Activated CD4-positive, alpha-beta T cell treated with anti-CD3 and anti-CD28 coated beads, Interleukin-10, Interleukin-2, amounts not matched to agents 100 ng/mL and 50 ng/mL, durations not matched to agents 16 hours and 8 hours (primary cell): Measurements from ENCODE around the gene ABCA4.
"Not testable (repeated sequence)": the region's sequence is repeated elsewhere in the genome, so short reads cannot be mapped to it uniquely, and the experiment has no call there.

Experiments used
- DNase-seq: peaks from one replicate; pipeline ENCODE4 v3.0.0-alpha.2; 2020

Gene ABCA4

DNA sequence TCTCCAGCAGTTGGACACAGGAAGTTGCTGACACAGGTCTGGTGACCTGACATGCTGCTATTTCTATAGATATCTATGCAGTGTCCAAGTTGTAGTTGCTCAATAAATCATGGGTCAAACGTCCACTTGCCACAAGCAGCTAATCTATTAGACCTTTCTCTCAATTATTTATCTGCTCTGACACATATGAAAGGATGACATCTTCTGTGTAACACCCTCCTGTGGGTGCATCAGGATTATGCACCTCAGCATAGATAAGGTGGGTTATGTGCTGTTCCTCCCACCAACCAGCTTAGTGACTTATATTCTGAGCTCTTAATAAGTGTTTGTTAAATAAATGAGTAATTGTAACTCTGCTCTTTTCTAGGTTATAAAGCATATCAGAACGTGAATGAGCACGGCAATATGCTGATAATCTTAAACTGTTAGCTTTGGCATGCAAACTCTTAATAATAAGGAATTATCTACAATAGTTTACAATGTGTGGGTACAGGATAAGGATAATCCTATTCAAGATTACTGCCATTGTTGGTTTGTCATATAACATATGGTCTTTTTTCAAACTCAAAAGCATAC lies 121.0 kb downstream of the ABCA4 start:
- no peak for DNase-seq

DNA sequence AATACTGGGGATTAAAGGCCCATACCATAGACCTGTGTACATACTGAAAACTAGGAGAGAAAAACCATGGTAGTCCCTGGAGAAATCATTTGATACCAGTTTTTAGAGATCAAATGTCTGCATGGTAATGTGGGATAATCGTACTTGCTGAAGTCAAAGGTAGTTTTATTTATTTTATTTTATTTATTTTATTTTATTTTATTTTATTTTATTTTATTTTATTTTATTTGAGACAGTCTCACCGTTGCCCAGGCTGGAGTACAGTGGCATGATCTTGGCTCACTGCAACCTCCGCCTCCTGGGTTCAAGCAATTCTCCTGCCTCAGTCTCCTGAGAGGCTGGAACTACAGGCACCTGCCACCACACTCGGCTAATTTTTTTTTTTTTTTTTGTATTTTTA lies 122.4 kb downstream of the ABCA4 start:
- not testable (repeated sequence) for DNase-seq

DNA sequence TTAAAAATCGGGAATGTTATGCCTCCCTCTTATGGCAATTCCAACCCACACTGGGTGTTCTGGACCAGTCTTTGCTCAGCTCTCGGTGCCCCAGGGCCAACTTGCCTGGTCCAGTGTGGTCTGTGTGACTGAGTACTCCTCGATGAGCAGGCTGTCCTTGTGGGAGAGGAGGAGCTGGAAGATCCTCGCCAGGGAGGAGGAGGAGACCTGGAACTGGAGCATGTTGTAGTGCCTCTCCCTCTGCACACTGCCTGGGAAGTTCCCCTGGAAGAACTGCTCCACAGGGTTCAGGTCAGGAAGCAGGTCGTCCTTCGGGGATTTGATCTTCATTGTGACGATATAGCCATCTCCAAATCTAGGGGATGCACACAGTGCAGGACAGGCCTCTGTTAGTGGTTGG lies 123.2 kb downstream of the ABCA4 start:
- no peak for DNase-seq

DNA sequence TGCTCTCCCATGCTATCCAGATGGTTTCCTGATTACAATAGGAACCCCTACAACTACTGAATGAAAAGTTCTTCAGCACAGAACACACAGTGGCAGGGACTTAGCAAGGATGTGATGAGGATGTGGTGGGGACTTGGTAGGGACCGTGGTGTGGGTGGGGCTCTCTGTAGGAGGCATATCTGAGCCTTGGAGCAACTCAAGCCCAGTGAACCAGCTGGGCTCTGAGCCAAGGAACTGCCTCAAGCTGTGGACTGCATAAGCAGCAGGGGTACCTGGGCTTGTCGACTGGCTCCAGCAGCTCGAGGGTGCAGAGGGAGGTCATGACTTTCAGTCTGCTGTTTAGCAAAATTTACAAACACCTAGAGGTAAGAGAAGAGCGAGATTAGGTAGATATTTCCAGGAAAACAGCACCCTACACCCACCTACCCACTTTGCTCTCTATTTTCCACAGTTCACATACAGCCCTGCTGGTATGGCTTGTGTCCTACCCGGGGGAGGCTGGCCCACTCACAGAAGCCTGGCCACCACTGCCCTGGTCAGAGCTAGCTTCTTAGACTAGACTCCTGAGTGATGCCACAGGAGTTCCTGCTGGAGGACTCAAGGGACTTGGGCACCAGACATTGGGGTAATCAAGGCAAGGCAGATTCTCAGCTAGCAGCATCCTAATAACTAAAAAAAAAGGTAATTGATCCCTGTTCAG lies 125.0 kb downstream of the ABCA4 start:
- DNase-seq, result no peak

DNA sequence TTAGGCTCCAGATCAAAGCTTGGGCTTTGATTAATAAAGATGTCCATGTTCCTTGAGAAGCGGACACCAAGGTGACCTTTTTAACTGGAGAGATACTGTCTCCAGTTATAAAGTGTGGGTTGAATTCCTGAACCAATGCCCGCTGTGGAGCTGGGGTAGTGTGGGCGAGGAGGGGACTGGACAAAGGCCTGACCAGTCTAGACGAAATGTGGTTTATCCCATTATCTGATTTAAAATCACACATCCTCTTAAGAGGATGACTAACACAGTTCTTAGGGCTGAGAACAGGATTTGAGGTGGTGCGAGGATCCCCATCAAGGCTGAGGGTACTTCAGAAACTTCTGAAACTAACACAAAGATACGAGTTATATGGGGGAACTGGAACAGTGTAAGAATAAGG lies 127.2 kb downstream of the ABCA4 start:
- DNase-seq, result no peak

DNA sequence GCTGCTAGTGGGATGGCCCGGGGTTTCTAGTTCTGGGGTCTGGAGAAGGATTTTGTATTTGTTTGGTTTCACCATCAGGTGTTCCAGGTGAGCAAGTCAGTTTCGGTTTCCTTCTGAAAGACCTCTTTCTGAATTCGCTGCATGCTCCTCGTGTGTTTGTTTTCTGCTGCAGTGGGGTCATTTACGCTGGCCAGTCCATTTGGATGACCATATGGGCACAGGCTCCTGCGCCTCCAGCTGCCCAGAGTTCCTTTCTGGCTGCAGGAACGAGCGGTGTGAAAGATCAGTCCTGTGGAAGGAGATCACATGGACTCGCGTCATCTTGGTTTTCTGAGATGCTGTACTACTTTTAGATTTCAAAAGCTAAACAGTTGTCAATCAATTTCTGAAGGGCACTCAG lies 128.0 kb downstream of the ABCA4 start:
- DNase-seq, result no peak

DNA sequence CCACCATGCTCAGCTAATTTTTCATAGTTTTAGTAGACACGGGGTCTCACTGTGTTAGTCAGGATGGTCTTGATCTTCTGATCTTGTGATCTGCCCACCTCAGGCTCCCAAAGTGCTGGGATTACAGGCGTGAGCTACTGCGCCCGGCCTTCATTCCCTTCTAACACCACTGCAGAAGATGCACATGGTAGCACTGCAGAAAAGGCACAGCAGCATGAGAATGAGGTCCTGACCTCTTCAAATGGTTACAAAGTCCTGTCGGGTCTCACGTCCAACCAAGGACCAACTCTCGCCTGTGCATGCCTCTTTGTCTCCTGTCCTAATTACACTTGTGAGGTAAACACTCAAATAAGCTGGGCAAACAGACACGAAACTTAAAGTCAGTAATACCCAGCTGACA lies 128.8 kb downstream of the ABCA4 start:
- DNase-seq, result no peak

DNA sequence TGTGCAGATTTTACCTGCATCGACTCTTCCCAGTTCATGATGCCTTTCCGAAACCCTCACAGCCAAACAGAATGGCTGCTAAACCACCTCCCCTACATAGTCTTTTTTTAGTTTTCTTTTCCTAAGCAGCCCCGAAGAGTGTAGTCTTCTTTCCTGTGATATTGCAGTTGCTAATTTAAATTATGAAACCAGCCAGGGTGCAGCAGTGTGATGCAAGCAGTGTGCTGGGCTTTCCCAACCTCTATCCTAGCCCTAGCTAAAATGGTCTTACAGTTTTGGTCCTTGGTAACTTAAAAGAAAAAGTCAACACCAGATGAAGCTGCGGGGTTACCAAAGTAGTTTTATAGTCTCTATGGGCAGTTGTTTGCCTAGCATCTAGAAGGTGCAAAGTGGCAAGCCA lies 129.7 kb downstream of the ABCA4 start:
- DNase-seq, result no peak

DNA sequence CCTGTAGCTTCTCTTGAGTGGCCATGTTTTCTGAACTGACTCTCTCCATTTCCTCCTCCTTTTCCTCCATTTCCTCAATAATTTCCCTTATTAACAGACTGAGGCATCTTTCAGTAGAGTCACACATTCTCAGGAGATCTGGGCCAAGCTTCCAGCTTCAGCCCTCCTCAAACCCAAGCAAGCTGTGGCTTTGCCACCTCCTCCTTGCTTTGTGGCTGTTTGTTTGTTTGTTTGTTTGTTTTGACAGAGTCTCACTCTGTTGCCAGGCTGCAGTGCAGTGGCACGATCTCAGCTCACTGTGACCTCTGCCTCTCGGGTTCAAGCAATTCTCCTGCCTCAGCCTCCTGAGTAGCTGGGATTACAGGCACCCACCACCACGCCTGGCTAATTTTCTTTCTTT lies 130.5 kb downstream of the ABCA4 start:
- DNase-seq, result not testable (repeated sequence)

DNA sequence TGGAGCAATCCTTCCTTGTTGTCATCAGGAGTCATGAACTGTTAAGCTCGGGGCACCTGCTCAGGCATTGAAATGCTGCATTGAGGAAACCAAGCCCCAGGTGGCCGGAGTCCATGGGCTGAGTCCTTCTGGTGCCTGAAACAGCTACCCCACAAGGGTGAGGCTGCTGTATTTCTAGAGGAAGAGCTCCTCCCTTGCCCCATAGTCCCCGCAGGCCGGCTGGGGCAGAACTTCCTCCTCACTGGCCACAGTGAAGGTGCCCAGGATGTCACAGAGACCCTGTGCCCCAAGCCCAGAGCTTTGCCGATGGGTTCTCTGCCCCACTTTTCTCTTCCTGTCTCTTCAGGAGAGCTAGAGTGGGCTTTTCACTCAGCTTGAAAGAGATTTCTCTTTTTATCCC lies 130.9 kb downstream of the ABCA4 start:
- DNase-seq, result no peak

DNA sequence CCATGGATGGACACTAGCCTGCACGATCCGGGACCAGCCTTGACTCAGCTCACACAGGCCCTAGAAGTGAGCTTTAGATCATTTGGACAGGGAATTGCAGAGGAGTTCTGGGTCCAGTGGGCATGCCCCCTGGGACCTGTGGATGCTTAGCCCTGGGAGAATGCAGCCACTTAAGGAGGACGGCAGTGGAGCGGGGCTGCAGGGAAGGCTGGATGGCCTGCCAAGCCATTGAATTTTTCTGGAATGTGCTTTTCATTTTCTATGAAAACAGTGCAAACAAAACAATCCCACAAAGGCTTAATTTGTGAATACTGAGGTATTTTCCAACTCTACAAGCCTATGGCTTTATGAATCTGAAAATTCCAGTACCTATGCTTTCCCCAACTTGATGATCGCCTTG lies 131.3 kb downstream of the ABCA4 start:
- no peak for DNase-seq

DNA sequence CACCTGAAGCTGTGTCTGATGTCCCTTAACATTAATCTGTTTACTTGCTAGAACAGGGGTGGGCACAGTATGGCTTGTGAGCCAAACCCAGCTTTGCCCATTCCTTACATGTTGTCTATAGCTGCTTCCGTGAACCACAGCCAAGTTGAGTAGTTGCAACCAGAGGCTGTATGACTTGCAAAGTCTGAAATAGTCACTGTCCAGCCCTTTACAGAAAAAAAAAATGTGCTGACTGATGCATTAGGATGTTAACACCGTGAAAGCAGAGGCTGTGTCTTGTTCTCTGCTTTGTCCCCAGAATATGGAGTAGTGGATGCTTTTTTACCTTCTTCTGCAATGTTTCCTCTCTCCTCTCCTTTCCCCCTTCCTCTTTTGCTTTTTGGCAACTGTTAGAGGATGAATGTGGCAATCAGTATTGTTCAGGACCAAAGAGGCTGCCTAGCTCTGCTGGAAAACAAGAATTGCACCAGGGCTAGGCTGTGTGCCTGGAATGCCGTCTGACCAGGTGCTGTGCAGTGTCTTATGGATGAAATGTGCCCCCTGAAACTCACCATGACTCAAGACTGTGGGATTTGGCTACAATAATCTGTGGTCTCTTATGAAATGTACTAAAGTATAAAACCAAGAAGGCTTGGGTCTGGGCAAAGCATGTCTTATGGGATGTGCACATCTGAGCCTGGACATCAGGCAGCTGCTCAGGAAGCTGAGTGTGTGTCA lies 132.2 kb downstream of the ABCA4 start:
- DNase-seq, result no peak

DNA sequence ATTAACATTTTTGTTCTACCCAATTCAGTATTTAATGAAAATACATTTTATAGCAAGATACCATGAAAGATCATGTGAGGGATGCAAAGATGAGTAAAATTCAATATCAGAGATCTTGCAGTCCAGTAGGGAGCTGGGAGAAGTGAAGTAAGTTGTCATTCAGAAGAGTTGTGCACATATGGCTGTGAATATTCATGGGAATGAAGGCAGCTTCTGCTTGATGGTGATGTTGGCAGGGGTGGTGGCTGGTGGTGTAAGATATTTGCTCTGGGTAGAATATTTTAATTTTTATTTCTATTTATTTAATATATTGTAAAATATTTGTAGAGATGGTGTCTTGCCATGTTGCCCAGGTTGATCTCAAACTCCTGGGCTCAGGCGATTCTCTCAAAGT lies 139.7 kb downstream of the ABCA4 start:
- no peak for DNase-seq

DNA sequence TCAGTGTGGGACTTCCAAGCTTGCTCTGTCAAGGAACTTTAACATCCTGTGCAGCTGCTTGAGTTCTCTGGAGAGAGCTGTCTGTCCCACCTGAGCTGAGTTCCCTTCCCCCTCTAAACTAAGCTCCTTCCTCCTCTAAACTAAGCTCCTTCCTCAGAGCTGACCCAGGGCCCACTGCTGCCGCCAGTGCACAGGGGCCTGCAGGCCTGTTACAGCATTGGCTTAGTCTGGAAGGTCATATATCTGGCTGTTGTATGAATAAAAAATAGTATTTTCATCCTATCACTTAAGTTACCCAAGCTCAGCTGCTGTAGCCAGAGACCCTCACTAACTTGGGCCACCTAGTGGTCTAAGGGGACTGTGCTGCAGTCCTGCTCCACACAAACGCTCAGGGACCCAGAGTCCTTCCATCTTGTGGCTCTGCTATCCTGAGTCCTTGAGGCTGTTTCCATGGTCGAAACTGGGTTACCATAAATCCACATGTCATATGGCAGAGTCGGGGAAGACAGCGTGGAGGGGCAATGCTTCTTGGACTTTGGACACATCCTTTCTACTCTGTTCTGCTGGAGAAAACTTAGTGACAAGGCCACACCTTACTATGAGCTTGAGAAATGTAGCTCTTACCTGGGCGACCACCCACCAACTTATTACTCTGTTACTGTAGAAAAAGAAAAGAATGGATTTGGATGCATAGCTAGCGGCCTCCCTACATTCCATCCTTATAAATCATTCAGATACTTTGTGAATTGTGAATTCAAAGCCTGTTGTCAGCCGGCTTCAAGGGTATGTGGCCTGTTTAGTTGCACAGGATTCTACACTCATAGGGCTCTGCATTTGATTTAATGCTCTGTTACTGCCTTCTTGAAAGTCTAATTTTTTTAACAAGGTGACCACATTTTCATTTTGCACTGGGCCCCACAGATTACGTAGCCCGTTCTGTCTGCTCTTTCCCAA lies 140.4 kb downstream of the ABCA4 start:
- DNase-seq, result no peak

DNA sequence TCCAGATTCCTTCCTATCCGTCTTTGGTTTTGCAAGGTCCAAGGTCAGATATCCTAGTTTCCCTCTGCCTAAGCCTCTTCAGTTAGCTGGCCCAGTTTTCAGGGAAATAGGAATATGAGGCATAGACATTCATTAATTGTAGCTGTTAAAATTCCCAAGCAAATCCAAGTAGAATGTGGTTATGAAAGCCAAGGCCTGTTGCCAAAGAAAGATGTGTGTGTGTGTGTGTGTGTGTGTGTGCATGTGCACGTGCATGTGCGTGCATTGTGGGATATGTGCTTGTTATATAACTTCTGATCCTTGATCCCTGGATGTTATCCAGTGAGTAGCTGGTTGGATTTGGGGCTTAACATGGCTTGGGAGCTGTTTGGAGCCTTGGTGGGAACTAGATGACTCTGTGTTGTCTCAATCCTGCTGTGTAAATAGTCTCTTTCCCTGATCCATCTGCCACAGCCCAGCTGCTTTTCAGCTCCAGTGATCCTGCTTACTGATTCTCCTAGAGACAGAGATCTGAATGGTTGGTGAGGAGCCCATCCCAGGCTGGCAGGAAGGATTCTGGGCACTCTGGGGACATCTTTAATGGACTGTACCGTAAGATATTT lies 141.1 kb downstream of the ABCA4 start:
- DNase-seq, result no peak

DNA sequence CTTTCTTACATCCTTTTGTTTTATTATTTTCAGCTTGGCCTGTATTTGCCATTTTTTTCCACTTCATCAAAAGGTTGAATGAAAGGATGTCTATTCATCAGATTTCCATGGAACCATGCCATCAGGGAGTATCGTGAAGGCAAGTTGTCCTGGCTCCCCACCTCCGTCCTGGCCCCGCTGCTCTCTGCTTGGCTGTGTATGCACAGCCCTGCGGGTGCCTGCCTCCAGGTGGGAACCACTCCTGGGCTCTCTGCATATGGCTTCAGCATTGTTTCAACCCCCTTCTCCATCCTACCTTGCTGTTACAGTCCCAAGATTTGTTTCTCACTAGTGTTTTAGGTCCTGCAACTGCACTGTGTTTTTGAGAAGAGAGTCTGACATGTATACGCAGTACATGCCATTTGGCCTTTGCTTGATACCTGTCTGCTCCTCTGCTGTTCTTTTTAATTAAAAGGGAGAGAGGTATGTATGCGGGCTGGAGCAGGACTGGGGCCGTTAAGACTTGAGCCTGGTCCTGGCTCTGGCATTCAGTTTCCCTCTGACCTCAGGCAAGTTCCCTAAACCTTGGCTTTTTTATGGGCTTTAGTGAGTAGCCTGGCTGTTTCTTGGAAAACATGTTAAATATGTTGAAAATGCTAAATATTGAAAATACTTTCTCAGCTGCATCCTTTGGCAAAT lies 141.8 kb downstream of the ABCA4 start:
- no peak for DNase-seq

DNA sequence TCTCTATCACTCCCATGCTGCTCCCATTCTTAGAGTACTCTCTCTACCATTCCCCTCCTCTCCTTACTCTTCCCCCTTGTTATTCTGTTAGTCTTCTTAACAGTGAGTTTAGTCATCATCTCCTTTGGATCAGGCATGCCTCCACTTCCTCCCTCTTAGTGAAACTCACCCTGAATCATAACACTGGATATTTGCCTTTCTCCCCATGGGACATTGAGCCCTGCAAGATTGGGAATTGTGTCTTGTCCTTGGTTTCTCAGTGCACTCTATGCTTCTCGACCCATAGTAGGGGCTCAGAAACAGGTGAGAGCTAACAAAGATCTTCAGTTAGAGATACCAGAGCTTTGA lies 143.4 kb downstream of the ABCA4 start:
- no peak for DNase-seq

DNA sequence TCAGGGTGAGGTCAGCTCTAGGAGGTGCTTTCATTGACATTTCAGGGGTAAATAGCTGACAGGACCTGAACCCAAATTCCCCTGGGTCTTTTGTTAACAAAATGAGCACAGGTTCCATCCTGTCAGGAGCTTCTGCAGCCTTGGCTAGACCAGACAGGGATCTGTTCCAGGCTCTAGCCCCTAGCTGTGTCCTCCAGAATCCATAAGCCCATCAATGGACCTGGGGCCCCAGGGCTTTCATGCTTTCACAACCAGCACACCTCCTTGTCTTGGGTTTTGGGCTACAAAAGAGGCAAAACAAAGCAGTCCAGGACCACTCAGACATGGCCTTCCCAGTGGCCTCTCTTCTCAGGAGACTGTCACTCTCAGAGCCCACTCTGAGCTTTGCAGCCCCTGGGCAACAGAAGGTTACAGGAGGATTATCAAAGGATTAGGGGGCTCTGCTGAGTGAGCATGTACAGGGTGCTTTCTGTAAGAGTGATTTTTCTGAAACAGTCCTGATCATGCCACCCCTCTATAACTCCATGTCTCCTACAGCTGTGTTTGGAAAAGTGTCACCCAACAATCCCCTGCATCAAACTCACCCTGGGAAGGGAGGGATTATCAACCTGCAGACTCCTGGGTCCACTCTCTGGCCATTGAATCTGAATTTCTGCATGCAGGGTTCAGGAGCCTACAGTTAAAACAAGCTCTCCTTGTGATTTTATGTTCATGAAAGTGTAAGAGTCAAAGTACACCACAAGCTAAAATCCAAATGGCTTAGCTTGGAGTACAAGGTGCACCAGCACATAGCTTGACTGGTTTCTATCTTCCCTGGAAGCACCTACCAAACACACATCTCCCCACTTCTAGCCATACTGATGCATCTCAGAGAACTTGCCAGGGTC lies 144.0 kb downstream of the ABCA4 start:
- no peak for DNase-seq

DNA sequence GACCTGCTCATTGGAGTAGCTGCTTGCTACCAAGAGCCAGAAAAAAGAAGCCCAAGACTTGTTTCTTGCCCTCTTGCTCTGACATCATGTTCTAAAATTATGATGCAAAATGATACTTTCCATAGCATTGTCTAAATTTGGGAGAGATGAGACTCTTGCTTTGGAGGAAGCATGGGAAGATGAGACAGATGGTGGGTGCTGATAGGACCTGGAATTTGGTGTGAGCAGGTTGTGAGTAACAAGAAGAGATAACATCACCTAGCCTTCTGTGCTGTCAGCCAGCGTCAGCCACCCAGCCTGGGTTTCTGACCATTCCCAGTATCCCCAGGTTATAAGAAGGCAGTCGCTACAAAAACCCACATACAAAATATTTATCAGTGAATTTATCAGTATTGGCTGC lies 144.7 kb downstream of the ABCA4 start:
- DNase-seq, result no peak

DNA sequence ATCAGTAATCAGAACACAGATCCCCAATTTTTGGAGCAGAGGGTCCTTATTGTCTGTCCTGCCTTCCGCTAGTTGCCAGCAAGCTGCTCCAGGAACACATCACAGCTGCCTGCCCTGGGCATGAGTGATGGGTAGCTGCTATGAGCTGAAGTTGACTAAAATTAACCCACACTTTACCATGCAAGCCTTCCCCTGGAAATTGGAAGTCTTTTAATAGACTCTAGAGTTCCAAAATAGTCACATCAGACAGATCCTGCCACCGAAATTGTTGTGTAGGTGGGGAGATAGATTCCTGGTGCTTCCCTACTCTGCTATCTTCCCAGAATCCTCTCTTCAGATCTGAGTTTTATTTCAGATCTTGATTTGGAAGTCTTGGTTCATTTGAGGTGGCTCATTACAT lies 148.6 kb downstream of the ABCA4 start:
- no peak for DNase-seq

DNA sequence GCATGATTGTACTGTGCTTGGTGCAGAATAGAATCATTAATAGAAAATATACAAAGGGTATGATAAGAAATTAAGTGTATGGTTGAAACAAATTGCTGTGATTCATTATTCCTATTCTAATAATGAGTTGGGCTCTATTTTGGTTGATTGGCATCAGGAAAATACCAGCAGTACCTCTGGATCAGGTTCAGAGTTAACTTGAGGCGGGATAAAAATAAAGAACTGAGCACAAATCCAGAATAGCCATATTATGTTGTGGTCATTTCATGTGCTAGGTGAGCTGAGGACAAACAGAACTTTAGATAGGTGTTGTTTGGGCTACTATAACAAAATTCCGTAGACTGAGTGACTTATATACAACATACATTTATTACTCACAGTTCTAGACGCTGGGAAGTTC lies 151.1 kb downstream of the ABCA4 start:
- DNase-seq, result no peak
